Tibial artery (tissue), 4 donors: Measurements from ENCODE around the gene HAL.
"Not testable (repeated sequence)": the region's sequence is repeated elsewhere in the genome, so short reads cannot be mapped to it uniquely, and the experiment has no call there.

Experiments
- DNase-seq, 2 donors: peaks; one replicate each; pipeline ENCODE4 v3.0.0-alpha.2; 2019
- H3K27ac ChIP-seq, 2 donors: fragments of 200-600 bp; sonication (generic) in 1 of 2; 1 replicate in 1 of 2; 2 replicates in 1 of 2; pipeline ENCODE4 v1.5.1; 2018 to 2019; ENCODE audit warnings: mild to moderate bottlenecking in 1 of 2
- H3K27me3 ChIP-seq, 2 donors: fragments of 200-600 bp; sonication (generic) in 1 of 2; one replicate each; pipeline versions ENCODE4 v1.5.1 to v1.6.0; 2016 to 2019
- H3K36me3 ChIP-seq, 3 donors: fragments of 200-600 bp; sonication (generic) in 2 of 3; one replicate each; pipeline ENCODE4 v1.5.1; 2016 to 2019; ENCODE audit warnings: mild to moderate bottlenecking in 2 of 3
- H3K4me1 ChIP-seq, 4 donors: fragments of 200-600 bp; sonication (generic) in 2 of 4; 1 replicate in 3 of 4; 2 replicates in 1 of 4; pipeline ENCODE4 v1.5.1; 2016 to 2019
- H3K4me3 ChIP-seq, 2 donors: fragments of 200-600 bp; sonication (generic) in 1 of 2; 1 replicate in 1 of 2; 2 replicates in 1 of 2; pipeline ENCODE4 v1.5.1; 2018 to 2019; ENCODE audit warnings: mild to moderate bottlenecking in 2 of 2
- H3K9me3 ChIP-seq, 3 donors: fragments of 200-600 bp; sonication (generic) in 1 of 3; one replicate each; pipeline ENCODE4 v1.5.1; 2016 to 2019
- intact Hi-C: fragments of 100-400 bp; cut with DNase I; formaldehyde crosslinking; loops from one replicate; pipeline ENCODE4 v1.15.0; 2023; ENCODE audit warnings: low total_unique reads
- TF ChIP-seq, protein P1 (sequence below), 2 experiments: fragments of 200-600 bp in 1 of 2; fragments of 450-650 bp in 1 of 2; IDR thresholded peaks; one replicate each; pipeline ENCODE4 v1.5.1; 2017 to 2019; ENCODE audit warnings: antibody characterized with exemption in 2 of 2, mild to moderate bottlenecking in 1 of 2, moderate library complexity in 1 of 2

Gene HAL

DNA sequence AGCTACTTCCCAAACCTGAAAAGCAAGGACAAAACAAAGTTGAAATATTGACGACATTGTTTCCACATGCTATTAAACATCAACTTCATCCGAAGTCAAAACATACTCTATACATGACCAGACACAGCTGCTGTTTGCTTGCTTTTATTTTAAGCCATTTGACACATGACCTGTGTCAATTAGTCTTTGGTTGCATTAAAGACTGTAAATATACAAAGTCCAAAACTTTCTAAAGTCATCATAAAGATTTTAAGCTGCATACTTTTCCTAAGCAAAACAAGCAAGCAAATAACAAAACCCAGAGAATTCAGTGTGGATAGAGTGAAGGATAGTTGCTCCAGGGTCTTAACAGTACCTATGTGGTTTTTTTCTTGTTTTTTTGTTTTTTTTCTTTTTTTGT is 21.8 kb downstream of the HAL start:
- H3K4me3 ChIP-seq, result no peak overlapping the region
- H3K27me3 ChIP-seq, result no peaks in the 10 kb centered on the region
- TF ChIP-seq, protein P1, sequence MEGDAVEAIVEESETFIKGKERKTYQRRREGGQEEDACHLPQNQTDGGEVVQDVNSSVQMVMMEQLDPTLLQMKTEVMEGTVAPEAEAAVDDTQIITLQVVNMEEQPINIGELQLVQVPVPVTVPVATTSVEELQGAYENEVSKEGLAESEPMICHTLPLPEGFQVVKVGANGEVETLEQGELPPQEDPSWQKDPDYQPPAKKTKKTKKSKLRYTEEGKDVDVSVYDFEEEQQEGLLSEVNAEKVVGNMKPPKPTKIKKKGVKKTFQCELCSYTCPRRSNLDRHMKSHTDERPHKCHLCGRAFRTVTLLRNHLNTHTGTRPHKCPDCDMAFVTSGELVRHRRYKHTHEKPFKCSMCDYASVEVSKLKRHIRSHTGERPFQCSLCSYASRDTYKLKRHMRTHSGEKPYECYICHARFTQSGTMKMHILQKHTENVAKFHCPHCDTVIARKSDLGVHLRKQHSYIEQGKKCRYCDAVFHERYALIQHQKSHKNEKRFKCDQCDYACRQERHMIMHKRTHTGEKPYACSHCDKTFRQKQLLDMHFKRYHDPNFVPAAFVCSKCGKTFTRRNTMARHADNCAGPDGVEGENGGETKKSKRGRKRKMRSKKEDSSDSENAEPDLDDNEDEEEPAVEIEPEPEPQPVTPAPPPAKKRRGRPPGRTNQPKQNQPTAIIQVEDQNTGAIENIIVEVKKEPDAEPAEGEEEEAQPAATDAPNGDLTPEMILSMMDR (IDR thresholded peaks at IDR 0.05), result no peak
- no peaks in the 10 kb centered on the region for H3K9me3 ChIP-seq
- H3K4me1 ChIP-seq, result no peaks in the 10 kb centered on the region
- H3K27ac ChIP-seq, result no peak overlapping the region
- intact Hi-C loops, result no loop called here
- no peaks in the 10 kb centered on the region for H3K36me3 ChIP-seq
- DNase-seq, result no peak

DNA sequence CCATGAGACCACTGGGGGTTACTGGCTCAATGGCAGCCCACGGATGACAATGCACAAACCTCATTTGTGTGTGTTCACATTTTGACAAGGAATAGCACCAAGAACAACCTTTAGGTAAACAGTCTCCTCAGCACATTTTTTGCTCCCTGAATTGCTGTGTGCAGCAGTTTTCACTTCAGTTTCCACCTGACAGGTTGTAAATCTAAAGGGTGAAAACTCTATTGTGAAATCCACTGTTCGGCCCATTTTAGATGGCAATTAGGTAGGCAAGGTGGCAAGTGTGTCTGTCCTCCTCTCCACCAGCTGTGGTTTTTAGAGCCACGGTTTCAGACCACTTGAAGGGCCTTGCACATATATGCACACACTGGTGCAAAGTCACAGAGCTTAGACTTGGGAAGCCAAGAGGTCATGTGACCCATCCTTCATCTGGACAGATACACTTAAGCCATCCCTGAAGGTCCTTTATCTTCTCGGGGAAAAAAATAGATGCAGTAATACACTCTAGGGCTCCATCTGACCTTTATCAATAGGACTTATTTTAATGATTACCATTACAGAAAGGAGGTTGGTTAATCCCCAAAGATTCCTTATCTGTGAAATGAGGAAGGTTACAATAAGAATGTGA is 23.2 kb downstream of the HAL start:
- intact Hi-C loops, result no loop called here
- TF ChIP-seq, protein P1 (IDR thresholded peaks at IDR 0.05), result no peak
- Histone ChIP-seq H3K27ac (no peak overlapping the region), H3K4me3 (no peak overlapping the region), H3K27me3 (no peaks in the 10 kb centered on the region), H3K9me3 (no peaks in the 10 kb centered on the region), H3K36me3 (no peaks in the 10 kb centered on the region), H3K4me1 (no peaks in the 10 kb centered on the region)
- DNase-seq, result no peak

DNA sequence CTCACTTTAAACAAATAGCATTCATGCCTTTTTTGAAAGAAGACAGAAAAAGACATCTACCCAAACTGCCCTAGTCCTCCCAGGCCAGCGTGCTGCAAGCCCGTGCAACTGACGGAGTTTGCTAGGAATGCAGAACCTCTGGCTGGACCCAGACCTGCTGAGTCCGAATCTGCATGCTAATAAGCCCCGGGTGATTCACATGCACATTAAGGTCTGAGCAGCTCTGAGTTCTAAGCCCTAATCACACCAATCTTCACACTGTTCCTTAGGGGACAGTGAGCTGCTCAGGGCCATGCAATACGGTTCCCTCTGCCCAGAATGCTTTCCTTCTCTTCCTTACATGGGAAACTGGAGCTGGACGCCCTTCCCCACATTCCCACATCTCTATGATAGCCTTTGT is 25.2 kb downstream of the HAL start:
- intact Hi-C loops, result no loop called here

DNA sequence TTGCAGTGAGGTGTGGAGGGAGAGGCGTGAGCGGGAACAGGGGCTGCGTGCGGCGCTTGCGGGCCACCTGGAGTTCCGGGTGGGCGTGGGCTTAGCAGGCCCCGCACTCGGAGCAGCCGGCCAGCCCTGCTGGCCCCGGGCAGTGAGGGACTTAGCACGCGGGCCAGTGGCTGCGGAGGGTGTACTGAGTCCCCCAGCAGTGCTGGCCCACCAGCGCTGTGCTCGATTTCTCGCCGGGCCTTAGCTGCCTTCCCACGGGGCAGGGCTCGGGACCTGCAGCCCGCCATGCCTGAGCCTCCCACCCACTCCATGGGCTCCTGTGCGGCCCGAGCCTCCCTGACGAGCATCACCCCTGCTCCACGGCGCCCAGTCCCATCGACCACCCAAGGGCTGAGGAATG is 27.0 kb downstream of the HAL start:
- H3K36me3 ChIP-seq, H3K9me3 ChIP-seq, intact Hi-C loops, H3K4me1 ChIP-seq, H3K27ac ChIP-seq, H3K27me3 ChIP-seq, DNase-seq, H3K4me3 ChIP-seq: not testable (repeated sequence)

More for the DNA sequence above, 25.2 kb downstream of the HAL start:
- TF ChIP-seq, protein P1 (IDR thresholded peaks at IDR 0.05), result no peak
- H3K27me3 ChIP-seq, result no peaks in the 10 kb centered on the region
- no peak overlapping the region for H3K4me3 ChIP-seq
- no peaks in the 10 kb centered on the region for H3K4me1 ChIP-seq
- no peak overlapping the region for H3K27ac ChIP-seq
- H3K9me3 ChIP-seq, result no peaks in the 10 kb centered on the region
- no peak for DNase-seq
- H3K36me3 ChIP-seq, result no peaks in the 10 kb centered on the region

DNA sequence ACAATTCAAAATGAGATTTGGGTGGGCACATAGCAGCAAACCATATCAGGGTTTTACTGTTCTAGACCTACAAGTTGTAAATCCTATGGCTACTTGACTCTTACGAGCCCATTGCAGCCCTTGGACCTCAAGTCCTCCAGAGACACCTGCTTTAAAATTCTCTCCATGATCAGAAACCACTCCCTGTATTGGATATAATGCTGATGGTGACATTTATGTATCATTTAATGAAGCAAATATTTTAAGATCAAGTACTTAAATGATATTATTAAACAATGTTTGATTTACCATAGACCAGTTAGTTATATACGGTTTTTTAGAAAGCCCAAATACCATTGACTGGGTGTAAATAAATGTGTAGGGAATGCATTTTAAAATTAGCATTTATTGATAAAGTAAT is 28.8 kb downstream of the HAL start:
- DNase-seq, result no peak
- no peak overlapping the region for H3K4me3 ChIP-seq
- no peaks in the 10 kb centered on the region for H3K9me3 ChIP-seq
- intact Hi-C loops, result no loop called here
- no peaks in the 10 kb centered on the region for H3K36me3 ChIP-seq
- no peak overlapping the region for H3K27ac ChIP-seq
- TF ChIP-seq, protein P1 (IDR thresholded peaks at IDR 0.05), result no peak
- no peaks in the 10 kb centered on the region for H3K4me1 ChIP-seq
- H3K27me3 ChIP-seq, result no peaks in the 10 kb centered on the region

DNA sequence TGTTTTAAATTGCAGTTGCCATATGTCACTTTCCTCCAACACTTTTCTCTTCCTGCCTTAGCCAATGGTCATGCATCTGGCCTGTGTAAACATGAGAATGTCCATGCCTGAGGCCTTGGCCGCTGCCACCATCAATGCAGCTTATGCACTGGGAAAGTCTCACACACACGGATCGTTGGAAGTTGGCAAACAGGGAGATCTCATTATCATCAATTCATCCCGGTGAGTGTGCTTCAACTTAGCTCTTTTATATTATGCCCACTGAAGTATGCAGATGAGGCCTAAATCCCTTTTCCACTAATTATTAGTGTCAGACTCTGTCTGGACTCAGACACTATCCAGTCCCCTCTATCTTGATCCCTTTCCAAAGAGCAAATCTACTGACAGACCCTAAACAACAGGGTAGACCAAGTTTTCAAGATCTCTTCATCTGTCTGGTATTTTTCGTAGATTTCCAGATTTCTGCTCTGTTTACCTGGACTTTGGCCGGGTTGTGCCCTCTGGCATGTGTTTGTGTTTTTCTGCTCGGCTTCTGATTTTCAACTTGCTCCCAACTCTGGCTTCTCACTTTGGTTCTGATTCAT is 29.8 kb downstream of the HAL start:
- H3K27ac ChIP-seq, result no peak overlapping the region
- TF ChIP-seq, protein P1 (IDR thresholded peaks at IDR 0.05), result no peak
- H3K36me3 ChIP-seq, result no peaks in the 10 kb centered on the region
- H3K4me3 ChIP-seq, result no peak overlapping the region
- no peaks in the 10 kb centered on the region for H3K9me3 ChIP-seq
- no peaks in the 10 kb centered on the region for H3K27me3 ChIP-seq
- no peak for DNase-seq
- intact Hi-C loops, result no loop called here
- H3K4me1 ChIP-seq, result no peaks in the 10 kb centered on the region
